Parathyroid adenoma (tissue), 2 donors: ENCODE data around the gene AGBL1.
"Not testable (repeated sequence)": the region's sequence is repeated elsewhere in the genome, so short reads cannot be mapped to it uniquely, and the experiment has no call there.

ENCODE experiments used
- H2AFZ ChIP-seq: fragments of 300-600 bp; sonication (generic); one replicate; pipeline ENCODE4 v1.7.0; 2017; ENCODE audit warnings: antibody characterized with exemption, mild to moderate bottlenecking
- H3K27ac ChIP-seq: fragments of 300-600 bp; sonication (generic); one replicate; pipeline ENCODE4 v1.7.0; 2017
- H3K27me3 ChIP-seq: fragments of 300-600 bp; sonication (generic); one replicate; pipeline ENCODE4 v1.7.0; 2017; ENCODE audit warnings: low read length; ENCODE audit not compliant: control insufficient read depth, insufficient read depth
- H3K36me3 ChIP-seq: fragments of 300-600 bp; sonication (generic); one replicate; pipeline ENCODE4 v1.7.0; 2017; ENCODE audit warnings: low read length; ENCODE audit not compliant: control insufficient read depth, insufficient read depth
- H3K4me1 ChIP-seq: fragments of 300-600 bp; sonication (generic); one replicate; pipeline ENCODE4 v1.7.0; 2017; ENCODE audit warnings: control low read depth
- H3K4me2 ChIP-seq: fragments of 300-600 bp; sonication (generic); one replicate; pipeline ENCODE4 v1.7.0; 2017; ENCODE audit warnings: low read length
- H3K4me3 ChIP-seq: fragments of 300-600 bp; sonication (generic); one replicate; pipeline ENCODE4 v1.7.0; 2017; ENCODE audit warnings: low read depth, low read length
- H3K79me2 ChIP-seq: fragments of 300-600 bp; sonication (generic); one replicate; pipeline ENCODE4 v1.7.0; 2017; ENCODE audit warnings: control low read depth
- H3K9ac ChIP-seq: fragments of 300-600 bp; sonication (generic); one replicate; pipeline ENCODE4 v1.7.0; 2017; ENCODE audit warnings: mild to moderate bottlenecking
- H3K9me3 ChIP-seq: fragments of 300-600 bp; sonication (generic); one replicate; pipeline ENCODE4 v1.7.0; 2017; ENCODE audit warnings: low read length; ENCODE audit not compliant: control insufficient read depth
- TF ChIP-seq, protein P1 (sequence below): fragments of 300-600 bp; sonication (generic); IDR thresholded peaks from one replicate; pipeline ENCODE4 v1.7.0; 2017; ENCODE audit warnings: antibody characterized with exemption, mild to moderate bottlenecking
- donor health status: primary hyperparathyroidism.

AGBL1 gene

DNA sequence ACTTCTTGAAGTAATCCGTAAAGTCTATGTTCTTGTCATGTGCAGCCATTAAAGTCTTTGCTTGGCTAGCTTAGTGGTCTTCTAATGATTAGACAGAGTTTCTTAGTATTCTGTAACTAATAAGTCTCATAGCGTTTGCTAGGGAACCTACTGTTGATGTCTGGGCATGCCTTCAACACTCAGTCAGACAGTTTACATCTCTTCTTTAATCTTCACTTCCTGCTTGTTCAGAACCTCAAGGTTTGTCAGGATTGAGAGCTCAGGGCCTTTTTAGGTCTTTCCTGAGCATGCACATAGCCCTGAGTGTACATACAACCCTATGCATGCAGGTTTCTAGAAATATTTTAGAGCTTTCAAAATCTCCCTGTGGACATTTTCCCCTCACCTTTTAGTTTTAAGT, 426.3 kb downstream of the AGBL1 start:
- H2AFZ ChIP-seq, result no peak overlapping the region
- H3K9ac ChIP-seq, result no peak overlapping the region
- no peak overlapping the region for H3K4me2 ChIP-seq
- no peaks in the 10 kb centered on the region for H3K36me3 ChIP-seq
- no peaks in the 10 kb centered on the region for H3K27me3 ChIP-seq
- H3K4me3 ChIP-seq, result no peak overlapping the region
- no peaks in the 10 kb centered on the region for H3K9me3 ChIP-seq
- H3K79me2 ChIP-seq, result no peaks in the 10 kb centered on the region
- H3K4me1 ChIP-seq, result no peaks in the 10 kb centered on the region
- no peak overlapping the region for H3K27ac ChIP-seq
- TF ChIP-seq, protein P1, sequence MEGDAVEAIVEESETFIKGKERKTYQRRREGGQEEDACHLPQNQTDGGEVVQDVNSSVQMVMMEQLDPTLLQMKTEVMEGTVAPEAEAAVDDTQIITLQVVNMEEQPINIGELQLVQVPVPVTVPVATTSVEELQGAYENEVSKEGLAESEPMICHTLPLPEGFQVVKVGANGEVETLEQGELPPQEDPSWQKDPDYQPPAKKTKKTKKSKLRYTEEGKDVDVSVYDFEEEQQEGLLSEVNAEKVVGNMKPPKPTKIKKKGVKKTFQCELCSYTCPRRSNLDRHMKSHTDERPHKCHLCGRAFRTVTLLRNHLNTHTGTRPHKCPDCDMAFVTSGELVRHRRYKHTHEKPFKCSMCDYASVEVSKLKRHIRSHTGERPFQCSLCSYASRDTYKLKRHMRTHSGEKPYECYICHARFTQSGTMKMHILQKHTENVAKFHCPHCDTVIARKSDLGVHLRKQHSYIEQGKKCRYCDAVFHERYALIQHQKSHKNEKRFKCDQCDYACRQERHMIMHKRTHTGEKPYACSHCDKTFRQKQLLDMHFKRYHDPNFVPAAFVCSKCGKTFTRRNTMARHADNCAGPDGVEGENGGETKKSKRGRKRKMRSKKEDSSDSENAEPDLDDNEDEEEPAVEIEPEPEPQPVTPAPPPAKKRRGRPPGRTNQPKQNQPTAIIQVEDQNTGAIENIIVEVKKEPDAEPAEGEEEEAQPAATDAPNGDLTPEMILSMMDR, result no peak

DNA sequence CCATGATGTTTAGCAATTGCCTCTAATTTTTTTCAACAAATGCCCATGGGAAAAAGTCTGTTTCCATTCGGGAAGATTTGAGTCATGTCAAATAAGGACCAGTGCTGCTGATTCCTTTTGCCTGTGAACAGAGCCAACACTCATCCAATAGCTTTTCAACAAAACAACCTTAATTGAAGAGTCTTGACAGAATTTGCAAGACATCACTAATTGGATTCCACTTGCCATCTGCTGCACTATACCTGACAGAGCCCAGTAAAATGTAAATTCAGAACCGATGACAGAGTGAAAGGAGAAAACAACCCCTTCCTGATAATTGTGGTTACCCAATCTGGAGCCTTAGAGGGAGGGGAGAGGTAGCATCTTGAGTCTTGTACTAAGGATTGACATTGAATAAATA, 426.7 kb downstream of the AGBL1 start:
- Histone ChIP-seq H3K79me2 (no peaks in the 10 kb centered on the region), H2AFZ (no peak overlapping the region), H3K9ac (no peak overlapping the region), H3K9me3 (no peaks in the 10 kb centered on the region), H3K27me3 (no peaks in the 10 kb centered on the region), H3K4me2 (no peak overlapping the region), H3K27ac (no peak overlapping the region), H3K4me3 (no peak overlapping the region), H3K36me3 (no peaks in the 10 kb centered on the region), H3K4me1 (no peaks in the 10 kb centered on the region)
- TF ChIP-seq, protein P1, result no peak

DNA sequence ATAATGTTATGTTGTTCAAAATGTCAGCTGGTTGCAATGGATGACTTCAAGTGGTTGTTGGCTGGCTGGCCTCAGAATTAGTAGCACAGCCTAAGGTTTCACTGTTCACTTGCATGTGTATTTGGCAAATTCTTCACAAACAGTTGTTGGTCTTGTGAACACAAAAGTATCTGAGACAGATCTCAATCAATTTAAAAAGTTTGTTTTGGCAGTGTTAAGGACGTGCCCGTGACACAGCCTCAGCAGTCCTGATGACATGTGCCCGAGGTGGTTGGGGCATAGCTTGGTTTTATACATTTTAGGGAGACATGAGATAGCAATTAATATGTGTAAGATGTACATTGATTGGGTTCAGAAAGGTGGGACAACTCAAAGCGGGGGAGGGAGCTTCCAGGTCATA, 436.0 kb downstream of the AGBL1 start:
- H3K4me1 ChIP-seq, result no peaks in the 10 kb centered on the region
- H3K79me2 ChIP-seq, result no peaks in the 10 kb centered on the region
- no peak overlapping the region for H3K27ac ChIP-seq
- H3K4me3 ChIP-seq, result no peak overlapping the region
- no peak overlapping the region for H3K4me2 ChIP-seq
- no peaks in the 10 kb centered on the region for H3K36me3 ChIP-seq
- no peak overlapping the region for H3K9ac ChIP-seq
- no peaks in the 10 kb centered on the region for H3K27me3 ChIP-seq
- TF ChIP-seq, protein P1, result no peak
- no peak overlapping the region for H2AFZ ChIP-seq
- H3K9me3 ChIP-seq, result no peaks in the 10 kb centered on the region

DNA sequence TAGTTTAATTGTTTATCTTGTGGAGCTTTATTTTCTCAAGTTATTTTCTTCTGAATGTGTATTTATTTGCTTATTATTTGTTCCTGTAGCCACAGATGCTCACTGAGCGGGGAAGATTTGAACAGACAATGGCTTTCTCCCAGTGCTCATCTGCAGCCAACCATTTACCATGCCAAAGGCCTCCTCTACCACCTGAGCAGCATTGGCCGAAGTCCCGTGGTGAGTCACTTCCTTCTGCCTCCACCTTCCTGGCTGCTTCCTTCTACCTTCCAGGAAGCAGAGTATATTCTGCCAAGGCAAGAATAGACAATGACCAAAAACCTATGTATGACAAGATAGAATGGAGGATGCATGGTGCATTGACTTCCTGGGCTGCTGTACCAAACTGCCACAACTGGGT, 443.1 kb downstream of the AGBL1 start:
- no peaks in the 10 kb centered on the region for H3K79me2 ChIP-seq
- TF ChIP-seq, protein P1, result no peak
- H3K9me3 ChIP-seq, result no peaks in the 10 kb centered on the region
- no peaks in the 10 kb centered on the region for H3K27me3 ChIP-seq
- no peaks in the 10 kb centered on the region for H3K4me1 ChIP-seq
- no peak overlapping the region for H3K4me2 ChIP-seq
- no peak overlapping the region for H3K9ac ChIP-seq
- H3K4me3 ChIP-seq, result no peak overlapping the region
- H3K36me3 ChIP-seq, result no peaks in the 10 kb centered on the region
- no peak overlapping the region for H2AFZ ChIP-seq
- no peak overlapping the region for H3K27ac ChIP-seq

DNA sequence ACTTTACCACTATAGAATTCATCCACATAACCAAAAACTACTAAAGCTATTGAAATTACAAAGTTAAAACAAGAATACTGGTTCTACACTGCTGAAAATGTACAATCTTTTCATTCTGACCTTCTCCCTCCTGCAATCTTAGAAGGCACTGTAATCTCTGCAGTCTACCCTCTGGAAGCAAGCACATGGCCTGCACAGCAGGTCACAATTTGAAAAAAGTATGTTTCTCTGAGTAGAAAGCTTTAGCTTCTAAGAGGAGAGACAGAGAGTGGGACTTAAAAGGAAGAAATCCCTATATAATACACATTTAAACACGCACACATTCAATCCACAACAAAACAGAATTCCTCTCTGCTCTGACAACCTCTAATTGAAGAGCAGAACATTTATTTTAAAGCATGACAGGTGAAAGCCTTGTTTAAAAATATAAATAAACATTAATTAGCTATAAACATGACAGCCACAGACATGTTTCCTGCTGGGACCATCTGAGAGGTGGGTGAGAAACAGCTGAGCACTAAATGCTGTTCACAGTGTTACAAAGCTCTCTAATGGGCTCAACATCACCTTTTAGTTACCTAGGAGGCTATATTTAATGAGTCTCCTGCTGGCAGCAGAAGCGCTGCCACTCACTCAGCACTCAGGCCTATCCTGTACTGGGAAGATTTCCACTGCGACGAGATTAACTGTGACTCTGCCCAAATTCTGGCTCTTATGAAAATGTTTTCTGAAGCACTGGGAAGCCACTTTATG, 447.4 kb downstream of the AGBL1 start:
- no peak overlapping the region for H3K27ac ChIP-seq
- H3K36me3 ChIP-seq, result no peaks in the 10 kb centered on the region
- TF ChIP-seq, protein P1, result no peak

DNA sequence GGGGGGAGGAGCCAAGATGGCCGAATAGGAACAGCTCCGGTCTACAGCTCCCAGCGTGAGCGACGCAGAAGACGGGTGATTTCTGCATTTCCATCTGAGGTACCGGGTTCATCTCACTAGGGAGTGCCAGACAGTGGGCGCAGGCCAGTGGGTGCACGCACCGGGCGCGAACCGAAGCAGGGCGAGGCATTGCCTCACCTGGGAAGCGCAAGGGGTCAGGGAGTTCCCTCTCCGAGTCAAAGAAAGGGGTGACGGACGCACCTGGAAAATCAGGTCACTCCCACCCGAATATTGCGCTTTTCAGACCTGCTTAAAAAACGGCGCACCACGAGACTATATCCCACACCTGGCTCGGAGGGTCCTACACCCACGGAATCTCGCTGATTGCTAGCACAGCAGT, 448.4 kb downstream of the AGBL1 start:
- H3K9me3 ChIP-seq, H2AFZ ChIP-seq, H3K4me2 ChIP-seq, H3K4me1 ChIP-seq, H3K4me3 ChIP-seq, H3K27ac ChIP-seq, H3K79me2 ChIP-seq, H3K36me3 ChIP-seq, H3K9ac ChIP-seq, H3K27me3 ChIP-seq: not testable (repeated sequence)

More for the DNA sequence above, 447.4 kb downstream of the AGBL1 start:
- Histone ChIP-seq H3K4me2 (no peak overlapping the region), H3K4me1 (no peaks in the 10 kb centered on the region), H3K9me3 (no peaks in the 10 kb centered on the region), H3K4me3 (no peak overlapping the region), H3K79me2 (no peaks in the 10 kb centered on the region), H3K9ac (no peak overlapping the region), H2AFZ (no peak overlapping the region), H3K27me3 (no peaks in the 10 kb centered on the region)
